H1 (cell line): Measurements from ENCODE around the gene HTR4.

ENCODE experiments used
- CEBPB ChIP-seq: IDR thresholded peaks from 2 replicates; pipeline ENCODE4 v1.6.1; 2012; ENCODE audit warnings: low read depth, low read length
- CHD2 ChIP-seq: IDR thresholded peaks from 2 replicates; pipeline ENCODE4 v1.6.1; 2012; ENCODE audit warnings: low read length, improper control_type of control experiment
- CREB1 ChIP-seq: IDR thresholded peaks from 2 replicates; pipeline ENCODE4 v1.6.1; 2012; ENCODE audit warnings: inconsistent platforms
- CTCF ChIP-seq, 3 experiments: IDR thresholded peaks; 1 replicate in 2 of 3; 2 replicates in 1 of 3; pipeline versions ENCODE4 v1.5.1 to v1.6.1; 2011; ENCODE audit warnings: low read length in 3 of 3, mild to moderate bottlenecking in 3 of 3, inconsistent platforms in 2 of 3, low read depth in 1 of 3, moderate library complexity in 1 of 3; ENCODE audit not compliant: insufficient read depth in 1 of 3; ENCODE audit errors: control extremely low read depth in 1 of 3
- EGR1 ChIP-seq: IDR thresholded peaks from 2 replicates; pipeline ENCODE4 v1.6.1; 2011; ENCODE audit warnings: low read depth, low read length, borderline replicate concordance
- HDAC2 ChIP-seq, 2 experiments: fragments of 300-600 bp in 1 of 2; sonication (generic) in 1 of 2; IDR thresholded peaks; 2 replicates each; pipeline ENCODE4 v1.6.1; 2011 to 2012; ENCODE audit warnings: low read depth in 2 of 2, low read length in 2 of 2, mild to moderate bottlenecking in 2 of 2, moderate library complexity in 2 of 2, borderline replicate concordance in 1 of 2, inconsistent platforms in 1 of 2
- POLR2A ChIP-seq, 2 experiments: IDR thresholded peaks; 1 replicate in 1 of 2; 2 replicates in 1 of 2; pipeline ENCODE4 v1.6.1; 2011; ENCODE audit warnings: low read depth in 2 of 2, low read length in 2 of 2, mild to moderate bottlenecking in 2 of 2; ENCODE audit errors: control extremely low read depth in 1 of 2
- POLR2AphosphoS5 ChIP-seq: IDR thresholded peaks from 2 replicates; pipeline ENCODE4 v1.6.1; 2011; ENCODE audit warnings: low read depth, low read length
- TAF1 ChIP-seq: IDR thresholded peaks from 2 replicates; pipeline ENCODE4 v1.6.1; 2011; ENCODE audit warnings: mild to moderate bottlenecking, low read depth, low read length
- TAF7 ChIP-seq: optimal IDR thresholded peaks from 2 replicates; pipeline ENCODE3; 2011; ENCODE audit warnings: low read depth, mild to moderate bottlenecking, inconsistent platforms, low read length, moderate library complexity, borderline replicate concordance
- TCF12 ChIP-seq: IDR thresholded peaks from 2 replicates; pipeline ENCODE4 v1.6.1; 2011; ENCODE audit warnings: low read depth, mild to moderate bottlenecking, low read length
- YY1 ChIP-seq: IDR thresholded peaks from 2 replicates; pipeline ENCODE4 v1.6.1; 2011; ENCODE audit warnings: low read depth, mild to moderate bottlenecking, low read length
- ZNF274 ChIP-seq: IDR thresholded peaks from 2 replicates; pipeline ENCODE4 v1.7.0; 2012; ENCODE audit warnings: low read length, borderline replicate concordance; ENCODE audit errors: extremely low read depth
- TF ChIP-seq, protein P1 (sequence below): IDR thresholded peaks from 2 replicates; pipeline ENCODE4 v1.6.1; 2011; ENCODE audit warnings: low read length, improper control_type of control experiment

DNA sequence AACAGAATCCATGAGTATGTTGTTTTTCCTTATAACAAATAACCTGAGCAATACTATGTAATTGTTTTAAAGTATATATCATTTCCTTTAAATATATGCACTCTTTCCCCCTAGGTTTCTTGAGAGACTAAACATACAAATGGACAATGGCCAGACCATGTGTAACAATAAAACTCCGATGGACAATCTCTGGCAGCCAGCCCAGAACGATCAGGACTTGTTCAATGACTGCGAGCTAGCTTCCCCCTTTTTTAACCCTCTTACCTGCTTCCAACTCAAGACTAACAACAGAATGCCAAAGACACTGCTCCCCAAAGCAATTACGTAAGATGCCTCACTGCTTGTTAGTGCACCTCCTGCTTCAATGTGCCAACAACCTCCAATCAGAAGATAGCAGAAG, 94.9 kb downstream of the HTR4 start:
- no peak for TF ChIP-seq YY1
- no peak for TF ChIP-seq CHD2
- TF ChIP-seq, protein P1, sequence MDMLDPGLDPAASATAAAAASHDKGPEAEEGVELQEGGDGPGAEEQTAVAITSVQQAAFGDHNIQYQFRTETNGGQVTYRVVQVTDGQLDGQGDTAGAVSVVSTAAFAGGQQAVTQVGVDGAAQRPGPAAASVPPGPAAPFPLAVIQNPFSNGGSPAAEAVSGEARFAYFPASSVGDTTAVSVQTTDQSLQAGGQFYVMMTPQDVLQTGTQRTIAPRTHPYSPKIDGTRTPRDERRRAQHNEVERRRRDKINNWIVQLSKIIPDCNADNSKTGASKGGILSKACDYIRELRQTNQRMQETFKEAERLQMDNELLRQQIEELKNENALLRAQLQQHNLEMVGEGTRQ, result no peak
- no peak for TF ChIP-seq POLR2AphosphoS5
- TF ChIP-seq EGR1, result no peak
- TF ChIP-seq POLR2A (IDR thresholded peaks at IDR 0.05; ENCODE audit: control extremely low read depth in 1 of 2, low read depth in 2 of 2, low read length in 2 of 2), result no peak
- no peak for TF ChIP-seq HDAC2 (IDR thresholded peaks at IDR 0.05; ENCODE audit: borderline replicate concordance in 1 of 2, low read depth in 2 of 2, low read length in 2 of 2)
- TF ChIP-seq TCF12, result no peak
- no peak for TF ChIP-seq ZNF274
- no peak for TF ChIP-seq TAF1
- TF ChIP-seq CTCF (IDR thresholded peaks at IDR 0.05; ENCODE audit: control extremely low read depth in 1 of 3, insufficient read depth in 1 of 3, low read depth in 1 of 3, low read length in 3 of 3), result no peak
- TF ChIP-seq CREB1, result no peak
- 0 out of 2 replicates have a peak, but pooled peaks have one; percentile 10 for TF ChIP-seq CEBPB
- no peak for TF ChIP-seq TAF7
